Natural killer cell (primary cell): ENCODE data around the gene AP1B1. TPM values are rescaled to one million over a fixed set of nuclear protein-coding genes. Genes with fewer than 3 reads are reported as not detected.

Experiments
- ATAC-seq, 3 donors: fragments of 150-1000 bp in 2 of 3; fragments of 200-7000 bp in 1 of 3; cut with Tn5 transposase; 1 replicate in 1 of 3; 2 replicates in 2 of 3; pipeline ENCODE4 v1.10.0; 2021; ENCODE audit warnings: mild to moderate bottlenecking in 2 of 3, moderate library complexity in 2 of 3
- DNase-seq, 2 donors: peaks; one replicate each; pipeline versions ENCODE4 v3.0.0 to v3.0.0-alpha.2; 2013 to 2021; ENCODE audit warnings: mixed read lengths in 1 of 2
- H3K27ac ChIP-seq: one replicate; pipeline ENCODE4 v1.5.1; 2013; ENCODE audit warnings: mild to moderate bottlenecking, low read length
- H3K27me3 ChIP-seq: one replicate; pipeline ENCODE4 v1.6.1; 2013; ENCODE audit warnings: low read length; ENCODE audit not compliant: control insufficient read depth, insufficient read depth
- H3K36me3 ChIP-seq: one replicate; pipeline ENCODE4 v1.6.1; 2013; ENCODE audit warnings: low read length; ENCODE audit not compliant: control insufficient read depth, insufficient read depth
- H3K4me1 ChIP-seq: one replicate; pipeline ENCODE4 v1.6.1; 2013; ENCODE audit warnings: low read length; ENCODE audit not compliant: control insufficient read depth, insufficient read depth
- H3K4me3 ChIP-seq: one replicate; pipeline ENCODE4 v1.5.1; 2013; ENCODE audit warnings: low read length
- H3K9me3 ChIP-seq: one replicate; pipeline ENCODE4 v1.6.1; 2013; ENCODE audit warnings: low read length; ENCODE audit not compliant: control insufficient read depth, insufficient read depth
- H3K27ac Mint-ChIP-seq, 2 donors: one replicate each; pipeline ENCODE4 v1.8.0; 2022; ENCODE audit warnings: mild to moderate bottlenecking in 2 of 2, mixed read lengths in 2 of 2, moderate library complexity in 1 of 2
- H3K27me3 Mint-ChIP-seq, 2 donors: one replicate each; pipeline ENCODE4 v1.8.0; 2022; ENCODE audit warnings: low read depth in 2 of 2, mixed read lengths in 2 of 2
- H3K36me3 Mint-ChIP-seq: one replicate; pipeline ENCODE4 v1.8.0; 2022; ENCODE audit warnings: mixed read lengths
- H3K4me1 Mint-ChIP-seq, 2 donors: one replicate each; pipeline ENCODE4 v1.8.0; 2022; ENCODE audit warnings: mixed read lengths in 2 of 2
- H3K4me3 Mint-ChIP-seq: one replicate; pipeline ENCODE4 v1.8.0; 2022; ENCODE audit warnings: mild to moderate bottlenecking, moderate library complexity, mixed read lengths
- H3K9me3 Mint-ChIP-seq, 2 donors: one replicate each; pipeline ENCODE4 v1.8.0; 2022; ENCODE audit warnings: mixed read lengths in 2 of 2
- CTCF ChIP-seq: fragments of 200-600 bp; IDR thresholded peaks from one replicate; pipeline ENCODE4 v1.8.0; 2022; ENCODE audit warnings: antibody characterized with exemption
- WGBS: methylation state at CpG from one replicate; pipeline ENCODE4 v1.1.7; 2013; ENCODE audit warnings: missing lambda C conversion rate; ENCODE audit not compliant: insufficient coverage; 5-methylcytosine and 5-hydroxymethylcytosine counted together
- intact Hi-C: fragments of 100-400 bp; cut with micrococcal nuclease; formaldehyde crosslinking; loops from one replicate; pipeline ENCODE4 v1.14.2; 2022
- total RNA-seq, 4 donors: library from RNA; stranded (reverse); fragments of 120-200 nt in 1 of 4; gene quantifications; one replicate each; pipeline versions ENCODE4 v1.2.3 to v1.2.4, GENCODE V29; 2013 to 2022

Gene AP1B1
- 10 to 100 TPM; 54.0 to 56.1 (median 54.3) TPM for total RNA-seq
- 46.0 TPM for total RNA-seq (2013)

- H3K36me3 Mint-ChIP-seq = no peaks in the 10 kb centered on the region
- under 1% methylated on average over 68 of the region's 68 CpGs for WGBS
- peak; percentile 97 to 98 (median 97) for ATAC-seq
These were observed at the start of gene AP1B1 for GRCh38 chr22:29387921-29388758. AP1B1 (minus strand) TSS chr22:29388570; CDS start chr22:29367243, 21,327 bp downstream.

GRCh38 chr22:29435236-29436136, 47.1 kb upstream of the AP1B1 start:
- Histone ChIP-seq H3K36me3 (no peaks in the 10 kb centered on the region), H3K27me3 (no peaks in the 10 kb centered on the region), H3K27ac (no peak overlapping the region), H3K4me1 (no peaks in the 10 kb centered on the region), H3K9me3 (no peaks in the 10 kb centered on the region), H3K4me3 (no peak overlapping the region)
- no peak overlapping the region for H3K4me3 Mint-ChIP-seq
- intact Hi-C loops = no loop called here
- no peaks in the 10 kb centered on the region for H3K9me3 Mint-ChIP-seq
- DNase-seq = no peak
- no peaks in the 10 kb centered on the region for H3K4me1 Mint-ChIP-seq
- no peak overlapping the region for H3K27ac Mint-ChIP-seq
- ATAC-seq = no peak
- H3K27me3 Mint-ChIP-seq = peaks cover 9 to 32% of the 10 kb centered on the region in 2 donors
- WGBS = 84% methylated on average over 4 of the region's 5 CpGs
- no peak for TF ChIP-seq CTCF
- H3K36me3 Mint-ChIP-seq = no peaks in the 10 kb centered on the region

More at GRCh38 chr22:29387921-29388758, at the start of gene AP1B1:
- Mint-ChIP-seq H3K27ac (peak within 1 kb of the TSS; percentile 90 to 95), H3K4me1 (peaks cover 31 to 50% of the 10 kb centered on the region in 2 donors), H3K9me3 (no peaks in the 10 kb centered on the region), H3K27me3 (no peaks in the 10 kb centered on the region), H3K4me3 (peak within 1 kb of the TSS; percentile 88)
- Histone ChIP-seq H3K27ac (peak within 1 kb of the TSS; percentile 85), H3K9me3 (no peaks in the 10 kb centered on the region), H3K27me3 (no peaks in the 10 kb centered on the region), H3K4me1 (peaks cover 41% of the 10 kb centered on the region), H3K4me3 (peak within 1 kb of the TSS; percentile 77), H3K36me3 (no peaks in the 10 kb centered on the region)
- TF ChIP-seq CTCF = no peak
- peak; percentile 87 to 93 for DNase-seq
- intact Hi-C loops = no loop called here

GRCh38 chr22:29434288-29434687, 45.9 kb upstream of the AP1B1 start:
- H3K27ac ChIP-seq = no peak overlapping the region
- no peaks in the 10 kb centered on the region for H3K4me1 Mint-ChIP-seq
- H3K36me3 Mint-ChIP-seq = no peaks in the 10 kb centered on the region
- TF ChIP-seq CTCF = no peak
- H3K9me3 ChIP-seq = no peaks in the 10 kb centered on the region
- no peak overlapping the region for H3K27ac Mint-ChIP-seq
- H3K36me3 ChIP-seq = no peaks in the 10 kb centered on the region
- H3K27me3 Mint-ChIP-seq = peaks cover 9 to 33% of the 10 kb centered on the region in 2 donors
- ATAC-seq = no peak
- H3K4me3 ChIP-seq = no peak overlapping the region
- intact Hi-C loops = no loop called here
- no peaks in the 10 kb centered on the region for H3K9me3 Mint-ChIP-seq
- no peaks in the 10 kb centered on the region for H3K4me1 ChIP-seq
- no peak overlapping the region for H3K4me3 Mint-ChIP-seq
- 88% methylated on average over 7 of the region's 7 CpGs for WGBS
- DNase-seq = no peak
- no peaks in the 10 kb centered on the region for H3K27me3 ChIP-seq
